GM21737 (cell line): ENCODE measurements around the gene JMJD7.

Experiments
- ATAC-seq: cut with Tn5 transposase; IDR thresholded peaks from one replicate; pipeline ENCODE4 v1.9.1; 2021; ENCODE audit warnings: mild to moderate bottlenecking, moderate library complexity; ENCODE audit not compliant: unreplicated experiment

The JMJD7 gene

DNA sequence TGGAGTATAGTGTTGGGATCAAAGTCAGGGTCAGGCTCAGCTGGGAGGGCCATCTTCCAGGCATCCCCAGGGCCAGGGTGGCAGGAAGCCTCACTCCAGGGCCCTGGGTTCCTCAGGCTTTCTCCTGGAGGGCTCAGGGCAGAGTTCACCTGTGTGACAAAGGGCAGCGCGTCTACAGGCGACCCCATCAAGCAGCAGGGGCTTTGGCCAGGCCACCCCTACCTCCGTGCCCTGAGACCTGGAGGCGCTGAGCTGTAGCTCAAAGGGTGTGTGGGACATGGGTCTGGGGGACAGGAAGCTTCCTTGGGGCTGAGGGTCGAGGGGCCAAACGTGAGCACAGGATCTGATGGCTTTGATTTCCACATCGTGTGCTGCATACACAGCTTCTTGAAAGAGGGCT is 53.2 kb downstream of the JMJD7 start:
- no peak for ATAC-seq

DNA sequence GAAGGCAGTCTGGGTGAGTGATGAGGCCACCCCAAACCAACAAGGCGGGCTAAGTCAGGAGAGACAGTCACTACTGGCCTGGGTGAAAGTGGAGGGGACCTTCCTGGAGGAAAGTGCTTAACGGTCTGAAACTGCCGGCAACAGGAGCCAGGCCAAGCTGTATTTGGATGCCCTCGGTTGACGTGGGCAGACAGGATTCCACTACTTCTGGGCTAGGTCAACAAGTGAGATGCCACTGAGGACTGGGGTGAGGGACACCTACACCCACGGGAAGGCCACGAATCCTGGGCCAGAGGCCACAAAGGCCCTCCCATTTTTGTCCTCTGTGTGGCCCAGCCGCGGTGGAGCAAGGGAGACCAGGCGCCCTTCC is 53.6 kb downstream of the JMJD7 start:
- no peak for ATAC-seq

DNA sequence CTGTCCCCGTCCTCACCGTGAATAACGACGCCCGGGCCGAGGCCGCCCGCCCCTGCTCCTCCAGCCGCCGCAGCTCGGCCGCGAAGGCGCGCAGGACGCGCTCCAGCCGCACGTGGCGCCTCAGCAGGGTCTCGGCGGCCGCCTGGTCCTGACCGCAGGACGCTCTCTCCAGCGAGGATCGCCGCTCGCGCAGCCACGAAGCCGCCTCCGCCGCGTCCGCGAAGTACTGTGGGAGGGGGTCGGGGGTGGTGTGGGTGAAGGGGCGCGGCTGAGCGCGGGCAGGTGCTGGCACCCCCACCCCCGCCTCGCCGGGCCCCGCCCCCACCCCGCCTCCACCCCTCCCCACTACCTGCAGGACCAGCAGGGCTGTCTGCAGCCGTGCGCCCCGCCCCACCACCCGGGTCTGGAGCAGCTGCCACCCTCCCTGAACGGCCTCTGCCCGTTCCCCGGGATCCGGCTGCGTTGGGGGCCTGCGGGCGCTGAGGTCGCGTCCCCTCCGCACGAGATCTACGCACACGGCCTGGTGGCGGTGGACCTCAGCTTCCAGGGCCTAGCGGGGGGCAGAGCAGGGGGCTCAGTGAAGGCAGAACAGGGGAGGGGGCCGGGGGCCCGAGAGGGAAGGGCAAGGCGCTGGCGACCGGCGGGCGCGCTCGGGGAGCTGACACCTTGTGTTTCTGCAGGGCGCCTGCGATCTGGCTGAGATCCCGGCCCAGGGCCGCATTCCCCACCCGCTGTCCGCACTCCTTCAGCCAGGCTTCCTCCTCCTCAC is 54.2 kb downstream of the JMJD7 start:
- ATAC-seq, result no peak

DNA sequence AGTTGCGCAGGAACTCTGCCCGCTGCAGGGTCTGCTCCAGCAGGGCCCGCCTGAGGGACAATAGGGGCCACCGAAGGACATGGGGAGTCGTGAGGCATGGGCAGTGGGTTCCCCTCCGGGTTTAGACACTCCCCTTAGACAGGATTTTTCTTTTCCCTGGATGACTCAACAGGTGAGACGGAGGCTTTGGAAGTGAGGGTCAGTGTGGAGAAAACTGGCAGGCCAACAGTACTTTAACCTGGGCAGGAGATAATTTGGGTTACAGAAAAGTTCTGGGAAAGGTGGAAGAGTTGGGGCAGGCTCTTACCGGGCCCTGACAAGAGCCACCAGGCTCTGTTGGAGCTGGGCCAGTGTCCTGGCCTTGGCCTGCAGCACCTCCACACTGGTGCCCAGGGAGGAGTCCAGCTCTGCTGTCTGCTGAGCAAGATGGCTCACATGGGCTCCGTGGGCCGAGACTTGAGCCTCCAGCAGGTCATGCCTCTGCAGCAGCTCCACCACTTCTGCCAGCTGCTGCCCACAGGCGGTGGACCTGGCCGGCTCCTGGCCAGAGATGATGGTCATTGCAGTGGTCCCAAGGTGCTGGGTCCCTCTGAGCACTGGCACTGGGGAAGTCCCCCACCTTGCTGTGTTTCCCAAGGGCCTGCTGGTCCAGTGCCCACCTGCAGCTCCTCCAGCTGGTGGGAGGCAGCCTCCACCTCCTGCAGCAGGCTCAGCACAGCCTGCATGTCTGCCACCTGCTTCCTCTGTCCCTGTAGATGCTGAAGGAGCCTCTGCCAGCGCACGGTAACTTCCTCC is 55.0 kb downstream of the JMJD7 start:
- ATAC-seq, result no peak

DNA sequence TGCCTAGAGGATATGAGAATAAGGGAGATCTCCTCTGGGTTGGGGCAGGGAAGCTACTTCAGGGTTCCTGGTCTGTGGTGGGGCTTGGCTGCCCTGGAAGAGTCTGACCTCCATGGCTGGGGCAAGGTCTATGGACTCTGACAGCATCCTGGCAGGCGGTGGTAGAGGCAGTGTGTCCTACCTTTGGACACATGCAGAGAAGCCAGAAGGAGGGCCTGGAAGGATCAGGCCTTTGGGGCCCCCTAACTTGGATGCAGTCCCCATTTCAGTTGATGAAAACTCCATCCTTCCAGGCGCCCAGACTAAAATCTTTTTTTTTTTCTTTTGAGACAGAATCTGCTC is 55.6 kb downstream of the JMJD7 start:
- no peak for ATAC-seq

DNA sequence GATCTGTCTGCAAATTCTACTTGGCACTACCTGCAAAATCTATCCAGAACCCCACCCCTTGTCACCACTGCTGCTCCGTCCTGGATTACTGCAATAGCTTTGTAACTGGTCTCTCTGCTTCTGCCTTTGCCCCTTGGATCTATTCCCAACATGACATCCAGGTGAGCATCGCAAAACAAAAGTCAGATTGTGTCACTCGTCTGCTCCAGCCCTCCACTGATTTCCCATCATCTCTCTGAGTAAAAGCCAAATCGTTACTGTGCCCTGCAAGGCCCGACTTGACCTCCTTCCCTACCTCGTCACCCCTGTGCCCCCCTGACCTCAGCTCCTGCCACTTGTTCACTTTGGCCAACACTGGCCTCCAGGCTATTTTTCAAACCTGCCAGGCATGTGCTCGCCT is 56.6 kb downstream of the JMJD7 start:
- no peak for ATAC-seq

DNA sequence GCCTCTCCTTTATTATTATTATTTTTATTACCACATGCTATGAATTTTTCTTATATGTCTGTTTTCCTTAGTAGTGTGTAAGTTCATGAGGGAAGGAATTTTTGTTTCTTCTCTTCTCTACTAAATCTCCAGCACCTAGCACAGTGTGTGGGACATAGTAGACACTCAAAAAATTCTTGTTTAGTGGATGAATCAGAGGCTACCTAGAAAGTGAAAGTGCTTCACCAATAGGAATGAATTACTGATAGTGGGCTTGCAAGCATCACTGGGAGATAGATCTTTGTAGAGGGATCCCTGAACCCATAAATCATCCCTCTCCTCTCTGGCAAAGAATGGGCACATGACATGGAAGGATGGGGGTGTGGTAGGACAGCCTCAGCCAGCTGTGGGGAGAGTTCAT is 57.4 kb downstream of the JMJD7 start:
- no peak for ATAC-seq

DNA sequence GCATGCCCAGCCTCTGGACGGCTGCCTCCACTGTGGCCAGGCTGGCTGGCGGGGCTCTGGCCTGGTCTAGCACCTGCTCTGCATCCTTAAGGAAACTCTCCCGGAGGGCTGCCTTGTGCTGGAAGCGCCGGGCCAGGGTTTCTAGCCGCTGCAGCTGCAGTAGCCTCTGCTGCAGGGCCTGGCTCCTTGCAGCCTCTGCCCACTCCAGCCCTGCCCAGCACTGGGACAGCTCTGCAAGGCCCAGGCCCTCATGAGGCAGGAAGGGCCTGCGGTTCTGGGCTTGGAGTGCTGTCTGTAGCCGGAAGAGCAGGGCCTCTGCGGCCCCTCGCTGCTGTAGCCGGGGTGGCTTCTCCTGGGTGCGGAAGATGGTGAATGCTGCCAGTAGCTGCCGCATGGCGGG is 57.9 kb downstream of the JMJD7 start:
- no peak for ATAC-seq

DNA sequence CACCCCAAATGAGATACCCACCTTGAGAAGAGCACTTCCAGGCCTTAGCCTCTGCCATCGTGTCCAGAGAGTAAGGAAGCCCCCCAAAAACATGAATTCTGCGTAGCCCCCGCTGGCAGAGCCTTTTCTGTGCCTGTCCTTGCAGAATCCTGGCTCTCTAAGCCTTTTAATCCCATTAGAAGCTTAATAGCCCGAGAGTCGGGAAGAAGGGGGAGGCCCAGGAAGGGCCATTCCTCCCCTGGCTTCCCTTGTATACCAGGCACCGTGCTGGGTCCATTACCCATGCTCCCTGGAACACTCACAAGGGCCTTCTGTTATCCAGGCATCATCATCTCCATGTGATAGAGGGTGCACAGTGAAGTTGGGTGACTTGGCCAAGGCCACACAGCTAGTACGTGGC is 58.8 kb downstream of the JMJD7 start:
- no peak for ATAC-seq

DNA sequence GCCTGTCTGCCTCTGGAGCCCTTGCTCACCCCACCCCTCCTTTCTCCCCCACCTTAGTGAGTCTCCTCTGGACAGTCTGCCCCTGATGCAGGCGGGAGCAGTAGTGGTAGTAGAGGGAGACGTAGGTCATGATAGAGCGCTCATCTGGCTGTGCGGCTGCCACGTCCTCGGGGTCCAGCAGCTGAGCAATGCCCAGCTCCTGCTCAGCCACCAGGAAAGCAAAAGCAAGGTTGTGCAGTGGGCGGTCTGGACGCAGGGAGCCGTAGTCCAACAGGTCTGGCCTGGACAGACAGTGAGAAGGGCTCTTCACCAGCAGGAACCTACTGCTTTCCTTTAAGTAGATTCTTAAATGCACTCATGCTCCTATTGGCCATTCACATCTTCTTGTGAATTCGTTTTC is 59.3 kb downstream of the JMJD7 start:
- ATAC-seq, result no peak
